MM.1S (cell line): ENCODE results near the gene PRRT1.

Experiments used
- CTCF ChIP-seq: fragments of 300-600 bp; sonication (generic); IDR thresholded peaks from 2 replicates; pipeline ENCODE4 v1.5.1; 2016; ENCODE audit warnings: antibody characterized with exemption, low read length, mixed read lengths
- EZH2 ChIP-seq: fragments of 300-600 bp; sonication (generic); optimal IDR thresholded peaks from 2 replicates; pipeline ENCODE3; 2017; ENCODE audit warnings: low read depth, mild to moderate bottlenecking, antibody characterized with exemption, low read length, mixed read lengths
- EZH2phosphoT487 ChIP-seq: fragments of 300-600 bp; sonication (generic); IDR thresholded peaks from 2 replicates; pipeline ENCODE4 v1.6.1; 2018; ENCODE audit warnings: antibody characterized with exemption, low read length

- no peak for TF ChIP-seq CTCF
- TF ChIP-seq EZH2phosphoT487: no peak
- TF ChIP-seq EZH2: no peak
These were observed 26.2 kb upstream of the PRRT1 start, which contains the start of gene RNF5 for GRCh38 chr6:32177788-32178546.
